ENCODE measurements around the gene CD7. TPM values are rescaled to one million over a fixed set of nuclear protein-coding genes. Genes with fewer than 3 reads are reported as not detected.

Gene CD7
- polyA plus RNA-seq, 3 donors, result 0.50 to 0.65 (median 0.55) TPM

- DNase-seq, result no peak
These were observed 18.6 kb downstream of the CD7 start for GRCh38 chr17:82298538-82299421.

DNA sequence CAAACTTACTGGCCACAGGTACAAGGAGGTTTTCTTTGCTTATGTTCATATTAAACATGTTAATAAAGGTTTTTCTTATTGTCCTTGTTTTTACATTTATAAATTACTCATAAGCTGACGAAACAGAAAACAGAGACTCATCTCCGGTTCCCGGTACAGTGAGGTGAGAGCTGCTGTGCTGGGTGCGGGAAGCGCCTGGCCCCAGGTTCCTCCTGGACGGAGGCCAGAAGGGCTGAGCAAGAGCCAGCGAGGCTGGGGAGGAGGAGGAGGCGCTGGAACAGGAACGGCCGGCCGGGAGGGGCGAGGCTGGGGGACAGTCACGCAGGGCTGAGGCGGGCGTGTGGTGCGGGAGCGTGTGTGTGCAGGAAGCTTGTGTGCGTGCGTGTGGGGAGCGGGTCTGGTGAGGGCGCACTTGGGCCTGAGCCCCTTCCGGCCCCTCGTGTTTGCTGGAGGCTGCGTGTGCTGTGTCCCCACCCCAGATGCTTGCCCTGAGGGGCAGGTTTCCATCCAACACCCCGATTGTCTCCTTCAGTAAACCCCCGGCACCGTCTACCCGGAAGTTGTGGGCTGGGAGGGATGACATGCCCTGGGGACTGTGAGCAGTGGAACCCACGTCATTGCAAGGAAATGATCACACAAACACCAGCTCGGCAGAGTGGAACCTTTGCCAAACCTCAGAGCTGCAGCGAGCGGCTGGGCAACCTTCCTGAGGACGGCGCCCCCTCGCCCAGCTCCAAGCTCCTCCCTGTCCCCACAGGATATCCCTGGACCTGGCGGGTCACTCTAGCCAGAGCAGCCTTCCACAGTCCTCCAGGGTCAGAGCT is 19.5 kb downstream of the CD7 start:
- peak; percentile 51 for DNase-seq

GRCh38 chr17:82297280-82297713 is 20.1 kb downstream of the CD7 start:
- no peak for DNase-seq

GRCh38 chr17:82296511-82297279 is 20.7 kb downstream of the CD7 start:
- no peak for DNase-seq

- DNase-seq, result no peak
These were observed 22.0 kb downstream of the CD7 start for GRCh38 chr17:82295472-82295814.

GRCh38 chr17:82294064-82294773 is 23.2 kb downstream of the CD7 start:
- DNase-seq, result no peak

DNA sequence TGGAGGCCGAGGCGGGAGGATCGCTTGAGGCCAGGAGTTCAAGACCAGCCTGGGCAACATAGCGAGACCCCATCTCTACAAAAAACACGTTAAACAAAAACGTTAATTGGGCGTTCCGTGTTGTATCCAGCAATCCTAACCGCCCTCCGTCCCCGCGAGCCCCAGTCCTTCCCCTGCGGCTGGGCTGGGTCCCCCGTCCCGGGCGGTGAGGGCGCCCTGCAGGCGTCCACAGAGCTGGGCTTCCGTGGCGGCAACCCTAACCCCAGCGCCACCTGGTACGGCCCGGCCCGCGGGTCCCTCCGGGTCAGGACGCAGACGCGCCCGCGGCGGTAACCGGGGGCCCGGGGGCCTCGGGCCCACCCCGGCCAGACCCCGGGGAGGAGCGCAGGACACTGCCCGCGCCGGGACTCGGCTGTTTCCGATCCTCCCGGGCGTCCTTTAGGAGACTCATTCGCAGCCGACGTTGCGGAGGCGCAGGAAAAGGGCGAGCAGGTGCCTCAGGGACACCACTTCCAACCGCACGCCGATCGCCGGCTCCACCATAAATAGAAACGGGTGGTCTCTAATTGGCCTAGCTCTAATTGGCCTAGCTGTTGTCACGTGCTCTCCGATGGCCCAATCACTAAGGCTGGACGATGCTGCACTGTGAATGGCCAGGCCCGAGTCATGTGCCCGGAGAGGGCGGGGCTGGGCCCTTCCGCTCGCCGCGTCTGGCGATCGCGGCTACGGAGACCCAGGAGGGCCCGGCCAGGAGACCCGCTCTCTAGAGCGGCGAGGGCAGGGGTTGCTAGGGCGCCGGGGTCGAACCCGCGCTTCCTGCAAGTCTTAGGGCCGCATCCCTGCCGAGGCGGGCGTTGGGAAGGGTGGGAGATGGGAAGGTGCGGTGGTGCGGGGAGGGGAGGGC is 24.9 kb downstream of the CD7 start:
- DNase-seq, result peak; percentile 97

GRCh38 chr17:82291582-82292250 is 25.7 kb downstream of the CD7 start:
- DNase-seq, result no peak

DNA sequence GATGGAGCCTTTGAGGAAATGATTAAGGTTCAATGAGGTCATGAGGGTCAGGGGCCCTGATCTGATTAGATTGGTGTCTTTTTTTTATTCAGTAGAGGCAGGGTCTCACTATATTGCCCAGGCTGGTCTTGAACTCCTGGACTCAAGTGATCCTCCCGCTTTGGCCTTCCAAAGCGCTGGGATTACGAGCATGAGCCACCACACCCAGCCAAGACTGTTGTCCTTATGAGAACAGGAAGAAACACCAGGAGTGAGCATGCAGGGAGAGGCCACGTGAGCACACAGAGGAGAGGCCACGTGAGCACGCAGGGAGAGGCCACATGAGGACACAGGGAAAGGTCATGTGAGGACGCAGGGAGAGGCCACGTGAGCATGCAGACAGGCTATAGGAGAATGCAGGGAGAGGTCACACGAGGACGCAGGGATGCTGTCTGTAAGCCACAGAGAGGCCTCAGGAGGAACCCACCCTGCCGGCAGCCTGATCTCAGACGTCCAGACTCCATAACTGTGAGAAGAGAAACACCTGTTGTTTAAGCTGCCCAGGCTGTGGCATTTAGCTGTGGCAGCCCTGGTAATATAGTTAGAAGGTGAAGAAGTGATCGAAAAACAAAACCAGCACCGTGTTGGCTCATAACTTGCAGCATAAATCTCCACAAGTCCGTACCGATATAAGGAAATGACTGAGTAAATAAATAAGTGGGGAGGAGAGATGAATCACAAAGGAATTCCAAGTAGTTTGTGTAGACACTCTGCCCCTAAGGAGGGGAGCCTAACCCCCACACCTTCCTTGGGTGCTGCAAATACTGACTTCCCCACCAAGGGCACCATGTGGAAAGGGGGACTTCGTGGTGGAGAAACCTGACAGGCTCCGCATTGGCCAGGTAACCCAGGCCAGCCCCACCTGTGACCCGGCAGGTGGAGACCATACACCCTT is 29.3 kb downstream of the CD7 start:
- DNase-seq, result no peak

- no peak for DNase-seq
These were observed 30.2 kb downstream of the CD7 start for GRCh38 chr17:82287013-82287867.

GRCh38 chr17:82285141-82285540 is 32.3 kb downstream of the CD7 start:
- DNase-seq, result no peak

- DNase-seq, result no peak
These were observed 34.1 kb downstream of the CD7 start for GRCh38 chr17:82283208-82283749.

DNA sequence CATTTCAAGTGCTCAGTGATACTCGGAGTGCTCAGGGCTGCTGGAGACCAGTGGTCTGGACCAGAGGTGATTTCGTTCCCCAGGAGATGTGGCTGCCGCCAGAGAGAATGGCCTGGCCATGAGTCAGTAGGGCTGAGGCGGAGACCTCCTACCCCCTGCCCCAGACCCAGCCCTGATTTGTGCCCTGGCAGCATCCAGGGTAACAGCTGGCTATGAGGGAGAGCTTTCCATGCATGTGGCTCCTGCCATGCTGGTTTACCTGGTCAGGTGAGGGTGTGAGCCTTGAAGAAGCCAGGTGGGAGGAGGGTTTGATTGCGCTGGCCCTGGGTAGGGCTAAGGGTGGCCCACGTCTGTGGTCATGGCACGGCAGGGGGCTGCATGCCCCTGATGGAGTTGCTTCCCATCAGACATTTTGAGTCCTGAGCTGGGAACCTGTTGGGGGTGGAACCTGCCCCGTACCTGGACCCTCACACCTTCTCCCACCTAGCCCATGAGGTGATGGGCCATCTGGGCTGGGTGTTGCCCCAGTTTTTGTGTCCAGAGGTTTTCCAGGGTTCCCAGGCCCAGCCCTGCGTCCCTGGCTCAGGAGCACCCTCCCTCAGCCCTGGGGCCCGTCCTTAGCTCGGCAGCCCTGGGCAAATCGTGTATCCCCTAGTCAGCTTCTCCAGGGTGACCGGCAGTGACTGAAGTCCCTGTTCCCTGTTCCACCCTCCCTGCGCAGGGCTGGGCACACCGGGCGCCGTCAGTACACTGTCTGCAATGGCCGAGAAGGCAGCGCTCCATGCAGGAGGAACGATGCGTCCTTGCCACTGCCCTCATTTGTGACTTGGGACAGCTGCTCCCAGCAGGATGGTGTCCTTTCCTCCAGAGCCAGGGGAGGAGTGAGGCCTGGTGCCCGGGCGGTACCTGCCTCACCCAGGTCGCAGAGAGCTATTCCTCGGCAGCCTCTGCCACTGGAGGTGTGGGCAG is 34.9 kb downstream of the CD7 start:
- DNase-seq, result no peak

DNA sequence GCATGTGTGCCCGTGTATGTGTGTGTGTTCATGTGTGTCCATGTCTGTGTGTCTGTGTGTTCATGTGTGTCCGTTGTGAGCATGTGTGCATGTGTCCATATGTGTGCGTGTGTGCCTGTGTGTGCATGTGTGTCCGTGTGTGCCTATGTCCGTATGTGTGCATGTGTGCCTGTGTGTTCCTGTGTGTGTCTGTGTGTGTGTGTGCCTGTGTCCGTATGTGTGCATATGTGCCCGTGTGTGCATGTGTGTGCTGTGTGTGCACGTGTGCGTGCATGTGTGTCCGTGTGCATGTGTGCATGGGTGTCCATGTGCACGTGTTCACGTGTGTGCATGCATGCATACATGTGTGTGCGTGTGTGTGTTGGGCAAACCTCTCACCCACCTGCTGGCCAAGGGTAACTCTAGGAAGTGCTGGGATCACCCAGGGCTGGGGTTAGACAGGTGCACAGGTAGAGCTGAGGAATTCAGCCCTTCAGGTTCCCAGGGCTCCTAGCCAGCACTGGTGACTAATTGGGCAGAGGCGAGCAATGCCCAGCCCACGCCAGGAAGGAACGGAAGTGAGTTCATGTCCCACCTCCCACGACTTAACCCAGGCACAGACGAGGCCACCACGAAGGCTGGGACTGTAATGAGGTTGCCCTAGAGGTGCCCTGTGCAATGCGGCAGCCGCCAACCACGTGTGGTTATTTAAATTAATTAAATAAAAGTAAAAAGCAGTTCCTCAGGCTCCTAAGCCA is 35.7 kb downstream of the CD7 start:
- DNase-seq, result no peak

DNA sequence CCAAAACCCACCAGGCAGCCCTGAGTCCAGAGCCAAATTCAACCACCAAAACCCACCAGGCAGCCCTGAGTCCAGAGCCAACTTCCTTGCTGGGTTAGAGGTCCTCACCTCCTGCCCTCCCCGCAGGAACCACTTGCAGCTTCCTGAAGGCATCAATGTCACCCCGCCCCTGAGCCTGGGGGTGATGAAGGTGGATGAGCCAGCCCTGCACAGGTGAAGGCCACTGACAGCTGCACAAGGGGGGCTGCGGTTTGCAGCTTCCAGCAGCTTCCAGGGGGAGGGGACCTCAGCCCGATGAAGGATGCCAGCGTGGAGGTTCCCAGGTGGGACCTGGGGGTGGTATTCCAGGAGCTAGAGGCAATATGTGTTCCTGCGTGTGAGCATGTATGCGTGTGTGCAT is 36.3 kb downstream of the CD7 start:
- no peak for DNase-seq

Measured in renal pelvis (tissue), 4 donors.